Muscle of leg (tissue), 11 donors: ENCODE data around the gene DBH. TPM values are rescaled to one million over a fixed set of nuclear protein-coding genes. Genes with fewer than 3 reads are reported as not detected.

Experiments
- DNase-seq: peaks from one replicate; pipeline ENCODE4 v3.0.0; 2013
- H3K27ac ChIP-seq: one replicate; pipeline ENCODE4 v1.5.1; 2013; ENCODE audit warnings: mild to moderate bottlenecking, low read length, control low read depth
- H3K27me3 ChIP-seq: one replicate; pipeline ENCODE4 v1.6.1; 2013; ENCODE audit warnings: low read length; ENCODE audit not compliant: control insufficient read depth, insufficient read depth
- H3K36me3 ChIP-seq: one replicate; pipeline ENCODE4 v1.6.1; 2013; ENCODE audit warnings: low read length; ENCODE audit not compliant: control insufficient read depth, insufficient read depth
- H3K4me1 ChIP-seq: one replicate; pipeline ENCODE4 v1.6.1; 2013; ENCODE audit warnings: low read length; ENCODE audit not compliant: control insufficient read depth, insufficient read depth
- H3K4me3 ChIP-seq: one replicate; pipeline ENCODE4 v1.5.1; 2013; ENCODE audit warnings: low read length, control low read depth
- H3K9me3 ChIP-seq: replicated peaks from 2 replicates; pipeline ENCODE4 v1.6.1; 2013; ENCODE audit warnings: low read depth, low read length; ENCODE audit not compliant: control insufficient read depth
- WGBS: methylation state at CpG from one replicate; pipeline ENCODE4 v1.1.5; 2013; ENCODE audit warnings: missing lambda C conversion rate; ENCODE audit not compliant: insufficient coverage; 5-methylcytosine and 5-hydroxymethylcytosine counted together
- polyA plus RNA-seq, 8 donors: library from polyadenylated mRNA; unstranded; fragments of 120-200 nt; gene quantifications; one replicate each; pipeline versions ENCODE4 v1.2.1 to v1.2.3, GENCODE V29; 2013; ENCODE audit warnings: inconsistent platforms in 1 of 8, low replicate concordance in 1 of 8; ENCODE audit not compliant: insufficient read length in 8 of 8, insufficient read depth in 1 of 8
- total RNA-seq: library from RNA; stranded (reverse); fragments of 120-200 nt; gene quantifications from one replicate; pipeline ENCODE4 v1.2.4, GENCODE V29; 2013

The DBH gene
- total and polyA plus RNA-seq, 9 donors = 0.48 to 0.87 (median 0.64) TPM; not detected in 1

- WGBS = 71% methylated on average over 14 of the region's 15 CpGs
- peaks cover 18% of the 10 kb centered on the region for H3K9me3 ChIP-seq
- no peaks in the 10 kb centered on the region for H3K36me3 ChIP-seq
- no peak for DNase-seq
- no peaks in the 10 kb centered on the region for H3K4me1 ChIP-seq
- H3K27me3 ChIP-seq = peaks cover 14% of the 10 kb centered on the region
- H3K4me3 ChIP-seq = no peak overlapping the region
- H3K27ac ChIP-seq = no peak overlapping the region
Observed at GRCh38 chr9:133593587-133594253, 42.4 kb upstream of the DBH start.

- Histone ChIP-seq H3K4me3 (no peak overlapping the region), H3K4me1 (no peaks in the 10 kb centered on the region), H3K27ac (no peak overlapping the region), H3K36me3 (no peaks in the 10 kb centered on the region), H3K9me3 (peaks cover 18% of the 10 kb centered on the region), H3K27me3 (peaks cover 14% of the 10 kb centered on the region)
- 73% methylated on average over 2 of the region's 2 CpGs for WGBS
- DNase-seq = no peak
Observed at GRCh38 chr9:133594310-133594709, 41.9 kb upstream of the DBH start.

GRCh38 chr9:133595910-133596309 is 40.3 kb upstream of the DBH start:
- no peak overlapping the region for H3K4me3 ChIP-seq
- H3K27me3 ChIP-seq = peaks cover 14% of the 10 kb centered on the region
- H3K9me3 ChIP-seq = peaks cover 18% of the 10 kb centered on the region
- no peaks in the 10 kb centered on the region for H3K4me1 ChIP-seq
- WGBS = 81% methylated on average over 4 of the region's 8 CpGs
- no peaks in the 10 kb centered on the region for H3K36me3 ChIP-seq
- no peak overlapping the region for H3K27ac ChIP-seq
- DNase-seq = no peak

DNA sequence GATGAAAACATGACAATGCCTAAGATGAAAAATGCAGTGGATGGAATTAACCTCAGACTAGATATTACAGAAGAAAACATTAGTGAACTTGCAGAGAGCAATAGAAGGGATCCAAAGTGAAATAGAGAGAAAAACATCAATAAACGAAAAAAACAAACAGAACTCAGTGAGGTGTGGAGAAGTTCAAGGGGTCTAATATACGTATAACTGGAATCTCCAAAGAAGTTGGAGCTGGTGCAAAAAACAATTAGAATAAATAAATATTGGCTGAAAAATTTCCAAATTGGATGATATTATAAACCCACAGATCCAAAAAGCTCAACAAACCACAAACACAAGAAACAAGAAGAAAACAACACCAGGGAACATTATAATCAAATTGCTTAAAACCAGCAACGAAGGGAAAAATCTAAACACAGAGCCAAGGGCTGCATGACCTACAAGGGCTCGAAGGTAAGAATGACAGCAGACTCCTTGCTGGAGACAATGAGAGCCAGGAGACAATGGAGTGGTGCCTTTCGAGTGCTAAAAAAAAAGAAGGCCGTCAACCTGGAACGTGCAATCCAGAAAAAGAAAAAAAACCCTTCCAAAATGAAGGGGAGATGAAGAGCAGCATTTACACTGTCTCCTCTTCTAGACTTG is 38.7 kb upstream of the DBH start:
- Histone ChIP-seq H3K4me1 (peaks cover 2% of the 10 kb centered on the region), H3K9me3 (peaks cover 18% of the 10 kb centered on the region), H3K36me3 (no peaks in the 10 kb centered on the region), H3K27ac (no peak overlapping the region), H3K4me3 (no peak overlapping the region), H3K27me3 (peaks cover 29% of the 10 kb centered on the region)
- DNase-seq = no peak
- 57% methylated on average over 1 of the region's 7 CpGs for WGBS

GRCh38 chr9:133598978-133599377 is 37.2 kb upstream of the DBH start:
- Histone ChIP-seq H3K27me3 (peaks cover 32% of the 10 kb centered on the region), H3K9me3 (peaks cover 18% of the 10 kb centered on the region), H3K4me1 (peaks cover 2% of the 10 kb centered on the region), H3K27ac (no peak overlapping the region), H3K4me3 (no peak overlapping the region), H3K36me3 (no peaks in the 10 kb centered on the region)
- 75% methylated on average over 7 of the region's 7 CpGs for WGBS
- no peak for DNase-seq

- 100% methylated on average over 6 of the region's 6 CpGs for WGBS
- no peak overlapping the region for H3K27ac ChIP-seq
- peaks cover 2% of the 10 kb centered on the region for H3K4me1 ChIP-seq
- no peak for DNase-seq
- no peak overlapping the region for H3K4me3 ChIP-seq
- H3K9me3 ChIP-seq = peaks cover 18% of the 10 kb centered on the region
- no peaks in the 10 kb centered on the region for H3K36me3 ChIP-seq
- H3K27me3 ChIP-seq = peaks cover 29% of the 10 kb centered on the region
Observed at GRCh38 chr9:133599470-133600173, 36.5 kb upstream of the DBH start.

- H3K4me1 ChIP-seq = peaks cover 4% of the 10 kb centered on the region
- no peak overlapping the region for H3K4me3 ChIP-seq
- DNase-seq = no peak
- peaks cover 37% of the 10 kb centered on the region for H3K27me3 ChIP-seq
- H3K27ac ChIP-seq = no peak overlapping the region
- 54% methylated on average over 1 of the region's 7 CpGs for WGBS
- no peaks in the 10 kb centered on the region for H3K36me3 ChIP-seq
- peaks cover 18% of the 10 kb centered on the region for H3K9me3 ChIP-seq
Observed at GRCh38 chr9:133600739-133601138, 35.4 kb upstream of the DBH start.

GRCh38 chr9:133601746-133602145 is 34.4 kb upstream of the DBH start:
- peaks cover 14% of the 10 kb centered on the region for H3K9me3 ChIP-seq
- DNase-seq = no peak
- H3K36me3 ChIP-seq = no peaks in the 10 kb centered on the region
- no peak overlapping the region for H3K4me3 ChIP-seq
- peaks cover 14% of the 10 kb centered on the region for H3K4me1 ChIP-seq
- WGBS = 54% methylated on average over 3 of the region's 10 CpGs
- peaks cover 42% of the 10 kb centered on the region for H3K27me3 ChIP-seq
- no peak overlapping the region for H3K27ac ChIP-seq

DNA sequence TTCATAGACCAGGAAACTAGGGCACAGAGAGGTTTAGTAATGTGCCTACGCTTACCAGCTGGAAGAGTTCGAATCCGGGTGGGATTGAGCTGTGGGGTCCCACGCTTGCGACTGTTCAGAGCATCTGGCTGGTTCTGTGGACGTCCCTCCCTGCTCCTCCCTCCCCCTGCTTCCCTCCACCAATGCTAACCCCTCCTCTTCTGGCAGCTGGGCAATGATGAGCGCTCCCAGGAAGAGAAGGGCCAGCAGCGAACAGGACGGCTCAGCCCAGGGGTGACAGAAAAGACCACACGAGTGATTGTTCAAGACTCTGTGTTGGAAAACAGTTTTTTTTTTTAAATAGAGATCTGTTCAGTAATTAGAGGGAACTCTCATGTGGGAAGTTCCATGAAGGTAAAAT is 33.9 kb upstream of the DBH start:
- no peak for DNase-seq
- WGBS = 24% methylated on average over 5 of the region's 10 CpGs
- Histone ChIP-seq H3K9me3 (peaks cover 9% of the 10 kb centered on the region), H3K36me3 (no peaks in the 10 kb centered on the region), H3K27me3 (peaks cover 47% of the 10 kb centered on the region), H3K4me3 (no peak overlapping the region), H3K4me1 (peaks cover 14% of the 10 kb centered on the region), H3K27ac (no peak overlapping the region)

DNA sequence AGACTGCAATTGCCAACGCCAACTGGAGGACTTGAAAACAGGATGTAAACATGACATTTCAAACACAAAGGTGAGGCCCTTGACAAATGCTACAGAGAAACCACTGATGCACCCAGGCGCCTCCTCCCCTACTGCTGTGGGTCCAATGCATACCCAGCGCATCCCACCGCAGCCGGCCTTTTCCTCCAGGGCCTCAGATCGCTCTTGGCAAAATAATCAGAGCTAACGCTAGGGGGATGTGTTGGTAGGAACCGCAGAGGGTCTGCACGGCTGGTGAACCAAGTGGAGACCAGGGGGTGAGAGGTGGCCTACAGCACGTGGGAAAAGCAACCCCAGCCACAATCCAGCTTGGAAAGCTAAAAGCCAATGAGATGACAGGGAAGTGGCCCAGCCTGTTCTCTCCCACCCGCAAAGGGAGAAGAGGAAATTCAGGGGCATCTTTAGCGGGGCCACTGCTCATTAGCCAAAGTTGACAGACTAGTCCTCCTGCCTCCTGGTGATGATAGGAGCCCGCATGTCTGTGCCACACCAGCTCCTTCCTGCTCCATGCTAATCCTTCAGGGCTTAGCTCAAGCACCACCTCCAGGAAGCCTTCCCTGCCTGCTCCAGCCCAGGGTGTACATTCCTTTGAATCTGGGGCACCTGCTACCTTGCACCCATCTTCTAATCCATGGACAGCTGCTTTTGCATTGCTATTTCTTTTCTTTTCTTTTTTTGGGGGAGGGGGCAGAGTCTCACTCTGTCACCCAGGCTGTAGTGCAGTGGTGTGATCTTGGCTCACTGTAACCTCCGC is 32.8 kb upstream of the DBH start:
- Histone ChIP-seq H3K9me3 (peaks cover under 1% of the 10 kb centered on the region), H3K36me3 (no peaks in the 10 kb centered on the region), H3K4me1 (peaks cover 14% of the 10 kb centered on the region), H3K27me3 (peaks cover 58% of the 10 kb centered on the region), H3K4me3 (no peak overlapping the region), H3K27ac (no peak overlapping the region)
- WGBS = 57% methylated on average over 3 of the region's 14 CpGs
- no peak for DNase-seq
